Stimulated activated CD4-positive, alpha-beta T cell treated with anti-CD3 and anti-CD28 coated beads, Interleukin-1b, Interleukin-23, amount 100 ng/mL, for 24 hours (primary cell): ENCODE measurements around the gene ROR2.
"Not testable (repeated sequence)": the region's sequence is repeated elsewhere in the genome, so short reads cannot be mapped to it uniquely, and the experiment has no call there.

Experiments used
- DNase-seq, 4 experiments: peaks; one replicate each; pipeline ENCODE4 v3.0.0-alpha.2; 2020; ENCODE audit warnings: low read depth in 4 of 4, low spot score in 1 of 4

ROR2 gene

GRCh38 chr9:91924090-91924489 is 25.9 kb downstream of the ROR2 start:
- no peak for DNase-seq

DNA sequence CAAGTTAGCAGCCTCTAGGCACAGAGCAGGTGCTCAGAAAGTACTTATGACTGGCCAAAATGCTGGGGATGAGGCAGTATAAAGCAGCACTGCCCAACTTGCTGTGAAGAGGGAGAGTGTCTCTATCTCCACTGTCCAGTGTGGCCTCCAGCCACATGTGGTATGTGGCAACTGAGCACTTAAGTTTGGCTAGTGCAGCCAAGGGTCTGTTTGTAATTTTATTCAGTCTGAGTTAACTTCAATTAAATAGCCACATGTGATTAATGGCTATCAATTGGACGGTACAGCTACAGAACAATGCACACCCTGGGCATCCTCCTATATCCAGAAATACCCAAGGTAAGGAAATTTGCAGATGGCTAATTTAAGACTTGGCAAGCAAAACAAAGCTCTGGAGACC is 26.9 kb downstream of the ROR2 start:
- no peak for DNase-seq

- DNase-seq: no peak
Measured at GRCh38 chr9:91921371-91921770, 28.7 kb downstream of the ROR2 start.

DNA sequence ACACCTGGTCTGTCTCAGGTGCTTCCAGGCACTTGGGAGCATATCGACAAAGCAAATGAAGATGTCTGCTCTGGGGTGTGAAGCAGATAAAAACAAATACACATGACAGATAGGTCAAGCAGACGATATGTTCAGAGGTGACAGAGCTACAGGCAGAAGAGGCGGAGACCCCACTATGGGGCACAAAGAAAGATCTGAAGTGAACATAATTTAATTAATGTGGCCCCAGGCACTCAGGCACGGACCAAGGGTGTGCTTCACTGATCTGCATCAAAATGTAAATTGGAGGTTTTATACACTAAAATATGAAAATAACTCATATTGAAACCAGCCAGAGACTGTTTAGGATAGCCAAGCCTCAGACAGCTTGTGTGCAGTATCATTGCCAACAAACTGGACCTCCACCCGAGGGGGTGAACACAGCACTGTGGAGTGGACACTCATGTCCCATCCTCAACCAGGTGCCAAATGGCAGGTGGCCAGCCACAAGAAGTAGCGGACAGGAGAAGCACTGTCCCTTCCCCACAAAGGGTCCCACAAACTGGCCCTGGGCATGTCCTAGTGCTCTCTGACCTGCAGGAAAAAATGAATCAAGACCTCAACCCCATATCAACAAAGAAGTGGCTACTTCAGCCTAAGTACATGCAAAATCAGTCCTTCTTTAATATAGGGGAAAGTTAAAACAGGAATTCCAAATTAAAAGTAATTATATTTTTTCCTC is 29.2 kb downstream of the ROR2 start:
- DNase-seq: no peak

GRCh38 chr9:91919621-91920020 is 30.4 kb downstream of the ROR2 start:
- no peak for DNase-seq

GRCh38 chr9:91917436-91917835 is 32.6 kb downstream of the ROR2 start:
- no peak for DNase-seq

- DNase-seq: no peak
Measured at GRCh38 chr9:91915524-91916263, 34.3 kb downstream of the ROR2 start.

DNA sequence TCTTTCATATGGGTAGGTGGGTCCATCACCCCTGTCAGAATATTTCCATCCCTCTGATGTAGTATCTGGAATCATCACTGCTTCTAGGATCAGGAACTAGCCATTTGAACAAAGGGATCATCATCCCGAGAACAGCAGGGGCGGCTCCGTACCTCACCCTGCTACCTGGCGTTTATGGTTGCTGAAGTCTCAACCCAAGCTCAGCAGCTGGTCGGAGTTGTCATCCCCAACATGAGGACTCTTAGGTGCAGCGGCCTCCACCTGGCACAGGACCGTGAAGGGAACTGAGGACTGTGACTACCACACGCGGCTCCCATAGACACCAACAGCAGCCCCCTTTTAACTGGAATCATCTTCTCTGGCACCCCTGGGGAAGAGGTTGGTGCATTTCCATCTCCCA is 35.1 kb downstream of the ROR2 start:
- DNase-seq: no peak

DNA sequence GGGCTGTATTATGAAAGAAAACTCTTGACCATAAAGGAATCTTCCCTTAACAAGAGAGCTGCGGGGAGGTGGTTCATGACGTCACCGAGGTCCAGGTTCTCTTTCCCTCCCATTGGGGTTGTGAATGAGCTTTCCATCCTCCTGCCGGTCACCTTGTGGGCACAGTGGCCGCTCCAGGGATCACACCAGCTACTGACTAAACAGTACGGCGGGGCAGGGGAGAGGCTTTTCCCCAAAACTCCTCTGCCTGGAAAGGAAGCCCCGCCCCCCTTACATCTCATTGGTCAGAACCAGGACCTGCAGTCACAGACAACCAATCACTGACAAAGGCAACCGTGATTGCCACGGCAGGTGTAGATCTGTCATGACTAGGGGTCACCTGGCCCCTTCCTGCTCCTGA is 35.6 kb downstream of the ROR2 start:
- no peak for DNase-seq

GRCh38 chr9:91913986-91914385 is 36.0 kb downstream of the ROR2 start:
- DNase-seq: no peak

- DNase-seq: no peak
Measured at GRCh38 chr9:91913096-91913495, 36.9 kb downstream of the ROR2 start.

DNA sequence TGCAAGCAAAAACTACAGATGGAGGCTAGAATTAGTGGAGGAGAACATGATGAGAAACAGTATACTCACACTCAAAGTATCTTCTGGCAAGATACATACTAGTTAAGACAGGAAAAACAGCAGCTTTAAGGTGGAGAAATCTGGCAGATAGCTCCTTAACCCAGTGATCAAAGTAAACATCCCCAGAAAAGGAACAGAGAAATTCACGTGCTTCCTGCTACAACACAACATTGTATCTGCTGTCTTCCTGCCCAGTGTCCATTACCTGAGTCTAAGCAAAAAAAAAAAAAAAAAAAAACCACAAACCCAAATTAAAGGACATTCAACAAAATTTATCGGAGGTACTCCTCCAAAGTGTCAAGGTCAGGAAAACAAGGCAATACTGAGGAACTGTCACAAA is 38.4 kb downstream of the ROR2 start:
- DNase-seq: no peak

DNA sequence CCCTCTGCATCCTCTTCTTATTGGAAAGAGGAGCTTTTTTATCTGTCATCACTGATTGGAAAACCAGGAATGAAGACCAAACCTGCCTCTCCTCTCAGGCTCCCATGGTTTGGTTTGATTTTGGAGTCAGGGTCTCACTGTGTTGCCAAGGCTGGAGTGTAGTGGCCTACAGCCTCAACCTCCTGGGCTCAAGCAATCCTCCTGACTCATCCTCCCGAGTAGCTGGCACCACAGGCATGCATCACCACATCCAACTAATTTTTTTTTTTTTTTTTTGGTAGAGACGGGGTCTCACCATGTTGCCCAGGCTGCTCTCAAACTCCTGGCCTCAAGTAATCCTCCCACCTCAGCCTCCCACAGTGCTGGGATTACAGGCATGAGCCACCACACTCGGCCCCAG is 40.8 kb downstream of the ROR2 start:
- DNase-seq: not testable (repeated sequence)

DNA sequence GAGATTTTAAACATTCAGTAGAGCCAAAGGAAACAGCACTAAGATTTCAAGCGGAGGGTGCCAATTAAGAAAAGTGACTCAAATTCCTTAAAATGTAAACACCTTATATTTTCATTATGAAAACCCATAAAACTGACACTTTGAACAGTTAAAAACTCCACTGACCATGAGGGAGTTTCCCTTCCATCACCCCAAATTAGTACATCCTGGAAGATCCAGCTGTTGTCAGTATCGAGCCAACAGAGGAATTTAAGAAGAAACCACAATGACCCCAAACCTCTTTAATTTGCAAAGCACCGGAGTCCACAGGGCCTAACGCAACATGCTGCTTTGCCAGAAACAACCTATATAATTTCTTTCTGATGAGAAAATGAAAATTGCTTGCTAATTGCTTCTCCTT is 41.3 kb downstream of the ROR2 start:
- DNase-seq: no peak

GRCh38 chr9:91908293-91908623 is 41.8 kb downstream of the ROR2 start:
- DNase-seq: no peak

DNA sequence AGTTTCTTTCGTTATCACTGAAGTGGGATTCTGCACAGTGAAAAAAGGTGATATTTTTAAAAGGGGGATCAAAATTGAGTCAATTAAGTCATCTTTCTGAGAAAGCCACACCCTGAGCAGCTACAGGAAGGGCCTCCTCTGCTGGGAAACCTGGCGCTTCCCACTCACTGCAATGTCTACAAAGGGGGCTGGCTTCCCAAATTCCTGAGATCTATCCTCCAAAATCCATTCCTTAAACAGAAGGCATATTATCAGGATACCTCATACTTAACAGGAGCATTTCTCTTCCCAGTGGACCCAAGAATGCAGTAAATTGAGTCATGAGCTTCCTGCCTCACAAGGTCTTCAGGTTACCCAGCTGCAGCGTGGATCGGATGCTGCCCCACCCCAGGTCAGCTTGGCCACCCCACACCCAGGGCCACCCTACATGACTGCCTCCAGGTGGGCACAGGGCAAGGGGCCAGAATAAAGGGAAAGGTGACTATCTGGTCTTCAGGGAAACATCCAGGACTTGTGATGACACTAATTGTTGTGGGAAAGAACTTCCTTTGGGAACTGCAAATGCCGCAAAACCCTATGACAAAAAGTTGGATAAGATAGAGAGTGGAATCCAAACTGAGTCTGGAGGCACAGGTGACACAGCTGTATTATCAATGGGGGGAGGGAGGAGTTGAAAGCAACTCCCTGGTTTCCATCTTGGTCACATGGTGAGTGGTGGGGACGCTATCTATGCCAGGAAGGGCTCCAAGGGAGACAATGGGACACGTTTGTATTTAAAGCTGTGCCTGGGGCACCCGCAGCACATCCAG is 42.3 kb downstream of the ROR2 start:
- DNase-seq: no peak

- peak in 2 of 4 experiments; percentile 1 to 3 for DNase-seq
Measured at GRCh38 chr9:91905991-91906469, 44.0 kb downstream of the ROR2 start.

DNA sequence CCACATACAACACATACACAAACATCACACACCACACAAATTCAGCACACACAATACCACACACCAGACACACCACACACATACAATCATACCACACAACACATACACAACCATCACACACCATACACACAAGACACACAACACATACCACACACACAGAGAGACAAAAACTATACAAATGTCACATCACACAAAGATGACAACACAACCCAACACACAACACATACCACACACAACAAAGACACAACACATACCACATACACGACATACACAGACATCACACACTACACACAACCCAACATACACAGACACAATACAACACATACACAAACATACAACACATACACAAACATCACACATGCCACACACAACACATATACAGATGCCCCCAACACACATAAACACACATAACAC is 44.8 kb downstream of the ROR2 start:
- DNase-seq: no peak

GRCh38 chr9:91904588-91905236 is 45.3 kb downstream of the ROR2 start:
- no peak for DNase-seq

DNA sequence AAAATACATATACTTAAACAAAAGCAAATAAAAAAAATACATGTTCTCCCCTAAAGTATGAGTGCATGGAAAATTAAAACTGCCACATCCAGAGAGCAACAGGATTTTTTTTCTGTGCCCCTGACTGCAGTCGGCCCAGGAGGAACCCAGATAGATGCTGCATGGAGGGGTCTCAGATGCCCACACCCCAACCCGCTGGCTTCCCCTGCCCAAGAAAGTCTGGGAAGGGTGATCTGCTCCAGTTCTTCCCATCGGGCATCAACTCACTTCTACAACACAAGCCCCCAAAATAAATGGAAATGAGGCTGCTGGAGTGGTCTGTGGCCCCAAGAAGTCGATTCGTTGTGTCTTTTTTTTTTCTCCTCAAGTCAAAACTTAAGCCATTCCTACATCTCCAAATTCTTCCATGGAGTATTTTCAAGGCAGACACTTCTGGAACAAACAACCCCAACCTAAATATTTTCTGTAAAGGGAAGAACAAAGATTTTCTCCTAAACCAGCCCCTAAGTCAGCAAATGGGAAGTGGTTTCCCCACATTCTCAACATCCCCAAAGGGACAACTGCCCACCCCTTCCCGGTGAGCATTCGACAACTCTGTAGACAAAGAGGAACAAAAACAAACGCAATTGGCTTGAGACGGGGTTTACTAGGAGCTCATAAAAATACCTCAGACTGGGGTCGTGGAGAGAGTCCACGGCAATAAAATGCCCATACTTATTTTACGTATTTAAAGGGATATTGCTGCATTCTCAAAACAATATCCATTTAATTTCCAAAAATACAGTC is 46.7 kb downstream of the ROR2 start:
- no peak for DNase-seq
